ENCODE results near the gene CRHR1.

DNA sequence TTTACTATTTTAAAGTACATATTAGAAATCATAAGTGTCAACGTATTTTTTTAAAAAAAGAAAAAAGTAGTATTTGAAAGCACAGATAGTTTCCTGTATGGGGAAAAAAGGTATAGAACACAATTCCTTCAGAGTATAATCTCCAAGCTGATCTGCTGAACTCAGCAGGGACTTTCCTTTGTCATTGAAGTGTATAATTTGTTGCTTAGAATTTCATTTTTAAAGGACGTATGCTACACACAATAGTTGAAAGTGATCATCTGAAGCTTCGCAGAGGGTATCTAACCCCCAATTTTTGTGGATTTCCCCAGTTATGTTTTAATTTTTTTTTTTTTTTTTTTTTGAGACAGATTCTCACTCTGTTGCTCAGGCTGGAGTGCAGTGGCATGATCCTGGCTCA is 90.0 kb downstream of the CRHR1 start:
- TF ChIP-seq, protein P1, sequence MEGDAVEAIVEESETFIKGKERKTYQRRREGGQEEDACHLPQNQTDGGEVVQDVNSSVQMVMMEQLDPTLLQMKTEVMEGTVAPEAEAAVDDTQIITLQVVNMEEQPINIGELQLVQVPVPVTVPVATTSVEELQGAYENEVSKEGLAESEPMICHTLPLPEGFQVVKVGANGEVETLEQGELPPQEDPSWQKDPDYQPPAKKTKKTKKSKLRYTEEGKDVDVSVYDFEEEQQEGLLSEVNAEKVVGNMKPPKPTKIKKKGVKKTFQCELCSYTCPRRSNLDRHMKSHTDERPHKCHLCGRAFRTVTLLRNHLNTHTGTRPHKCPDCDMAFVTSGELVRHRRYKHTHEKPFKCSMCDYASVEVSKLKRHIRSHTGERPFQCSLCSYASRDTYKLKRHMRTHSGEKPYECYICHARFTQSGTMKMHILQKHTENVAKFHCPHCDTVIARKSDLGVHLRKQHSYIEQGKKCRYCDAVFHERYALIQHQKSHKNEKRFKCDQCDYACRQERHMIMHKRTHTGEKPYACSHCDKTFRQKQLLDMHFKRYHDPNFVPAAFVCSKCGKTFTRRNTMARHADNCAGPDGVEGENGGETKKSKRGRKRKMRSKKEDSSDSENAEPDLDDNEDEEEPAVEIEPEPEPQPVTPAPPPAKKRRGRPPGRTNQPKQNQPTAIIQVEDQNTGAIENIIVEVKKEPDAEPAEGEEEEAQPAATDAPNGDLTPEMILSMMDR (IDR thresholded peaks at IDR 0.05 in 8 of 11, conservative IDR thresholded peaks at IDR 0.05 in 3 of 11): no peak
- TF ChIP-seq POLR2A (IDR thresholded peaks at IDR 0.05): no peak

All from spleen (tissue), 7 donors.